IPS-11a (cell line): Measurements from ENCODE around the gene PKP4.
A peak's percentile ranks its signal among the peaks of the same experiment; 100 is the strongest.
"Not testable (repeated sequence)": the region's sequence is repeated elsewhere in the genome, so short reads cannot be mapped to it uniquely, and the experiment has no call there.

Experiments
- H3K4me3 ChIP-seq: one replicate; pipeline ENCODE4 v1.5.1; 2013; ENCODE audit warnings: low read depth, low read length, control low read depth

Gene PKP4

GRCh38 chr2:158456309-158457066 is at the start of gene PKP4, which contains the start of gene CCDC148:
Gene PKP4, plus strand, starts transcription at chr2:158456952. Its CDS starts 76,233 bp downstream, at chr2:158533185.
Gene CCDC148, minus strand, starts transcription at chr2:158456753. Its CDS starts 314 bp downstream, at chr2:158456439.
- peak within 1 kb of the TSS; percentile 88 for H3K4me3 ChIP-seq

GRCh38 chr2:158407031-158407430 is 49.7 kb upstream of the PKP4 start:
- H3K4me3 ChIP-seq = no peak overlapping the region

GRCh38 chr2:158410132-158410531 is 46.6 kb upstream of the PKP4 start:
- H3K4me3 ChIP-seq = no peak overlapping the region

GRCh38 chr2:158411748-158412147 is 45.0 kb upstream of the PKP4 start:
- H3K4me3 ChIP-seq = no peak overlapping the region

GRCh38 chr2:158412206-158412605 is 44.5 kb upstream of the PKP4 start:
- H3K4me3 ChIP-seq = no peak overlapping the region

GRCh38 chr2:158413581-158413980 is 43.2 kb upstream of the PKP4 start:
- H3K4me3 ChIP-seq = no peak overlapping the region

GRCh38 chr2:158414538-158414937 is 42.2 kb upstream of the PKP4 start:
- no peak overlapping the region for H3K4me3 ChIP-seq

GRCh38 chr2:158432117-158432516 is 24.6 kb upstream of the PKP4 start:
- H3K4me3 ChIP-seq = no peak overlapping the region

GRCh38 chr2:158433716-158434115 is 23.0 kb upstream of the PKP4 start:
- not testable (repeated sequence) for H3K4me3 ChIP-seq

- not testable (repeated sequence) for H3K4me3 ChIP-seq
These were observed 17.7 kb upstream of the PKP4 start for GRCh38 chr2:158439062-158439461.

- no peak overlapping the region for H3K4me3 ChIP-seq
These were observed 13.1 kb upstream of the PKP4 start for GRCh38 chr2:158443606-158444005.

- peak overlapping the region; percentile 88 for H3K4me3 ChIP-seq
These were observed 507 bp downstream of the PKP4 start for GRCh38 chr2:158457092-158457825.

- peak overlapping the region; percentile 88 for H3K4me3 ChIP-seq
These were observed 1.3 kb downstream of the PKP4 start for GRCh38 chr2:158457826-158458616.

- peak overlapping the region; percentile 88 for H3K4me3 ChIP-seq
These were observed 1.8 kb downstream of the PKP4 start for GRCh38 chr2:158458617-158458920.

- peak overlapping the region; percentile 88 for H3K4me3 ChIP-seq
These were observed 2.6 kb downstream of the PKP4 start for GRCh38 chr2:158459161-158460003.

GRCh38 chr2:158460632-158461297 is 4.0 kb downstream of the PKP4 start:
- H3K4me3 ChIP-seq = no peak overlapping the region

- H3K4me3 ChIP-seq = no peak overlapping the region
These were observed 6.8 kb downstream of the PKP4 start for GRCh38 chr2:158463496-158464095.

- H3K4me3 ChIP-seq = no peak overlapping the region
These were observed 7.9 kb downstream of the PKP4 start for GRCh38 chr2:158464426-158465281.

GRCh38 chr2:158467248-158467647 is 10.5 kb downstream of the PKP4 start:
- no peak overlapping the region for H3K4me3 ChIP-seq
